Esophagus squamous epithelium (tissue), 4 donors: Measurements from ENCODE around the gene SOX21.

Experiments used
- POLR2A ChIP-seq, 4 donors: fragments of 450-650 bp; IDR thresholded peaks; one replicate each; pipeline ENCODE4 v1.6.1; 2017; ENCODE audit warnings: antibody characterized with exemption in 4 of 4, mild to moderate bottlenecking in 4 of 4, moderate library complexity in 3 of 4
- TF ChIP-seq, protein P1 (sequence below), 6 experiments: fragments of 450-650 bp in 4 of 6; fragments of 200-600 bp in 2 of 6; sonication (generic) in 2 of 6; IDR thresholded peaks; one replicate each; pipeline ENCODE4 v1.5.1; 2016 to 2019; ENCODE audit warnings: antibody characterized with exemption in 6 of 6, mild to moderate bottlenecking in 4 of 6, moderate library complexity in 4 of 6

DNA sequence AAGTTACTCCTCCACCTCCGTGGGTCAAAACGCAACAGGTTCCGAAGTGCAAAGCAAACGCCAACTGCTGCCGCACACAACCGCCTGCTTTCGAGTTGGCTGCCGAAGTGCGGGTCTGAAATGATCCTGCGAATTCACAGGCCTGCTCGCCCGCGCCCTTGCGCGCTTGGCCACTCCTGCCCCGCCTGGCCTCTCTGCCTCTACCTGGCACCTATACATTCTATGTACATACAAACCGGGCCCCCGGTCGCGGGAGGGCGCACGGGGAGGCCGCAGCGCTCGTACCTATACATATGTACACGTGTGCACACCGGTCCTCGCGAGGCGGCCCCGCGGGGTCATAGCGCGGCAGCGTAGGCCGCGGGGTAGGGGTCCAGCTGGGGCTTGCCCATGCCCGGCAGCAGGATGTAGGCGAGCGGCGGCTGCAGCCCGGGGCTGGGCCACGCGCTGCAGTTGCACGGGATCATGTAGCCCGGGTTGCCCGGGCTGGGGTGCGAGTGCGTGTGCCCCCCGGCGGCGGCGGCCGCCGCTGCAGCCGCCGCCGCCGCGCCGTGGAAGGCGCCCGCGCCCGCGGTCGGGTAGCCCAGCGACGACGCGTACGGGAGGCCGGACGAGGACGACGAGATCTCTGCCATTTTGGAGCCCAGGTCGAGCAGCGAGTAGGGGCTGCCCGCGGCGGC is 1.3 kb downstream of the SOX21 start:
- TF ChIP-seq, protein P1, sequence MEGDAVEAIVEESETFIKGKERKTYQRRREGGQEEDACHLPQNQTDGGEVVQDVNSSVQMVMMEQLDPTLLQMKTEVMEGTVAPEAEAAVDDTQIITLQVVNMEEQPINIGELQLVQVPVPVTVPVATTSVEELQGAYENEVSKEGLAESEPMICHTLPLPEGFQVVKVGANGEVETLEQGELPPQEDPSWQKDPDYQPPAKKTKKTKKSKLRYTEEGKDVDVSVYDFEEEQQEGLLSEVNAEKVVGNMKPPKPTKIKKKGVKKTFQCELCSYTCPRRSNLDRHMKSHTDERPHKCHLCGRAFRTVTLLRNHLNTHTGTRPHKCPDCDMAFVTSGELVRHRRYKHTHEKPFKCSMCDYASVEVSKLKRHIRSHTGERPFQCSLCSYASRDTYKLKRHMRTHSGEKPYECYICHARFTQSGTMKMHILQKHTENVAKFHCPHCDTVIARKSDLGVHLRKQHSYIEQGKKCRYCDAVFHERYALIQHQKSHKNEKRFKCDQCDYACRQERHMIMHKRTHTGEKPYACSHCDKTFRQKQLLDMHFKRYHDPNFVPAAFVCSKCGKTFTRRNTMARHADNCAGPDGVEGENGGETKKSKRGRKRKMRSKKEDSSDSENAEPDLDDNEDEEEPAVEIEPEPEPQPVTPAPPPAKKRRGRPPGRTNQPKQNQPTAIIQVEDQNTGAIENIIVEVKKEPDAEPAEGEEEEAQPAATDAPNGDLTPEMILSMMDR (IDR thresholded peaks at IDR 0.05): peak in 4 of 6 experiments; percentile 7 to 57 (median 34)
- no peak for TF ChIP-seq POLR2A (IDR thresholded peaks at IDR 0.05)
